HT1080 (cell line): ENCODE data around the gene SLC6A17. TPM values are rescaled to one million over a fixed set of nuclear protein-coding genes. Genes with fewer than 3 reads are reported as not detected.

Experiments used
- DNase-seq: peaks from one replicate; pipeline ENCODE4 v3.0.0-alpha.2; 2015; ENCODE audit warnings: low read depth
- total RNA-seq: library from RNA; depleted of rRNA; stranded (reverse); fragments of >200 nt; shearing (Covaris generic); gene quantifications from 2 replicates; pipeline ENCODE4 v1.2.3, GENCODE V29; 2014

Gene SLC6A17
- total RNA-seq, 1 experiment from 2014 or later, result not detected

DNA sequence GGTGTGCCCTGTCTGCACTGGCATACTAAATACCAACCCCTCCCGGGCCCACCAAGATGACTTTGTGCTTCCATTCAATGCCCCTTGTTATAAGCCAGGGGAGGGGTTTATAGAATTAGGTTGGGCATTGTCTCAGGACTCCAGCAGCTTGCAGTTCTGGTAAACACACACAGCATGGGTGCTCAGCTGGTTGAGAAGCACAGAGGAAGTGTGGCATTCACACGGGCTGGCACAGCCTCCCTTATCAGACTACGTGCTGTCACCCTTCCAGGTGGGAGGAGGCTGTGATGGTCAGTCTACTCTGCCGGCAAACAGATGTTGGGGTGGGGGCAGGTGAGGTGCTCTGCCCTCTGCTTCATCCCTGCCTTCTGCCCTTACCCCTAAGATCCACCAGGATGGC lies 15.0 kb upstream of the SLC6A17 start:
- DNase-seq, result no peak

DNA sequence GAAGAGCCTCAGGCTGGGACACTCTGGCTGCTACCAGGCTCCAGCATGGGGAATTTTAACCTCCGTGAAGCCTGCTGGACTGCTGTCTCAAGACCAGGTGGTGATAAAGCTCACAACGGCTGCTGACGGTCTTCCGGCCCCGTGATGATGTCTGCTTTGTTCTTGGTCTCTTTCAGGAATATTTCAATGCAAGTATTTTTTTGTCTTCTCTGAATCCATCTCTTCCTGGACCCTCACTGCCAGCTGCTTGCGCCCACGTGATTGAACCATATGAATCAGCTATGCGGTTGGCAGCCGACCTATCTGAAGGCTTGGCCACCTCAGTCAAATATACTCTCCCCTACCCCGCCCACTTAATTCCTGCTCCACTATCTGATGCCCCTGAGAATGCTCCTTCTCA lies 14.6 kb upstream of the SLC6A17 start:
- peak; percentile 38 for DNase-seq

DNA sequence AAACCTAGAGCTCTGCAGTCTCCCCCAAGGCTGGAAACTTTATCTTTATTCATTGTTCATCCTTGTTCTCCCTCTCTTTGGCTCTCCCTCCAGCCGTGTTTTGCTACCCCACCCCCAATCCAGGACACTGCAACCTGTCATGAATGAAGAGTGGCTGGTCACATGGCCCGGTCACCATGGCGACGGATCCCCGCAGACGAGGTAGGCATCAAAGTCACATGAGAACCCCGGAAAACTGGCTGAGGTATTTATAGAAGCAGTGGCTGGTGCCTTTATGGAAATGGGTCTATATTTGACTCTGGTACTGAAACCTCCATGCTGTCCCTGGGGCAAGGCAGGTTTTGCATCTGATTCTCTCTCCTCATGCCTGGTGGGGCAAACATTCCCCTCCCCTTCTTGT lies 13.4 kb upstream of the SLC6A17 start:
- DNase-seq, result no peak

DNA sequence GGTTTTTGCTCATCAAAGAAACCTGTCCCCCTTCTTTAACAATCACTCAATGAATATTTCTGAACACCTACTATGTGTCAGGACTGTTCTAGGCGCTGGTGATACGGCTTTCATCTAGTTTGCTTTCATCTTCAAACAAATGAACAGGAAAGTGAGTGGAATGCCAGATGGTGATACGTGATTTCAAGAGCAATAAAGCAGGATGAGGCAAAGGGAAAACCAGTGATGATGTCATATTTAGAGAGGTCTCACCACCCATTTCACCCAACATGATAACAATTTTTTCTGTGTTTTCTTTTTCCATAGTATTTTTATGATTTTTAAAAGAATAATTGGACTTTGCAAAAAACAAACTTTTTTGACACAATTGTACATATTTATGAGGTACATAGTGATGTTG lies 11.3 kb upstream of the SLC6A17 start:
- no peak for DNase-seq

DNA sequence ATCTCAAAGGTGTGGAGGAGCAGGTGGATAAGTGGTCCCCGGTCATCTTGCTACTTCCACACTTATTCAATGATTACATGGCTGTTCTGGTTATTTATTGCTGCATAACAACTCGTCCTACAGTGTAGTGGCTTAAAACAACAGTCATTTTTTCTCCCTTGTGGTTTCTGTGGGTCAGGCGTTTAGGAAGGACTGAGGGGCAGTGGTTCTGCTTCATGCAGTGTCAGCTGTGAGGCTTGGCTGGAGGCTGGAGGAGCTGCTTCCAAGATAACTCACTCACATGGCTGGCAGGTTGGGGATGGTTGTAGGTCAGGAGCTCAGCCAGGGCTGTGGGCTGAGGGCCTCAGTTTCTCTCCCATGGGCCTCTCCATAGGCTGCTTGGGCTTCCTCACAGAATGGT lies 5.9 kb upstream of the SLC6A17 start:
- no peak for DNase-seq

DNA sequence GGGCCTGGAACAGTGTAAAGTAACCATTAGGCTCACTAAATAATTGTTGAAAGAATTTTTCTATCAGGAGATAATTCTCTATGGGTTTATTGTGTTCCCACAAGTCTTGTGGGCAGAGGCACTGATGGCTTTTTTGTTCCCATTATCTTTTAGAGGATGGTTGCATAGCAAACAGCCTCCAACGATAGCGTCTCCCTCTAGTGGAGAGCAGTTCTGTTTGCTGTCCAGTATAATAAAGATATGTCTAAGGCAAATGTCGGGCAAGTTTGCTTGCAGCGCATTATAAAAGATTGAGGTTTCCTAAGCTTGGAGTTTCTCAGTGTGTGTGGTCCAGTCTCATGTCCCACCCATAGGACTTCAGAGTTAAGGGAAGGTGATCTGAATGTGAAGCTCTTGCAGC lies 1.3 kb upstream of the SLC6A17 start:
- DNase-seq, result no peak

DNA sequence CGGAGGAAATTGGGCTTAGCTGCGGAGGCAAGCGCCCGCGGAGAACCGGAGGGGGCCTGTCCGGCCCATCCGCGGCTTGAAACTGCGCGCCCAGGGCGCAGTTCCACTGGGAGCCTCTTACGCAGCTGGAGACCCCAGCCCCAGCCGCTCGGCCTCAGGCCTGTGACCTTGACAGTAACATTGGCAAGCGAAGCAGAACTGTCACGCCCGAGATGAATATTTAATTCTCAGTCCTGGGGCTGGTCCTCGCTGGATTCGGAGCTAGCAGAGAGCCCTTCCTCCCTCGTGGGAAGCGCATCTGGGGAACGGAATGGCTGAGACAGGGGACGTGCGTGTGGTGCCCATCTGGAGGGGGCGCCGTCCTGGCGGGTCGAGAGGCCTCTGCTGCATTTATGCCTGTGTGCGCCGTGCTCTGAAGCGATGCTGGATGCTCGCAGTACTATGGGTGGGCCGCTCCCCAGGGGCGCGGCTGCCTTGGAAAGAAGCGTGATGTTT lies 928 bp downstream of the SLC6A17 start:
- no peak for DNase-seq

DNA sequence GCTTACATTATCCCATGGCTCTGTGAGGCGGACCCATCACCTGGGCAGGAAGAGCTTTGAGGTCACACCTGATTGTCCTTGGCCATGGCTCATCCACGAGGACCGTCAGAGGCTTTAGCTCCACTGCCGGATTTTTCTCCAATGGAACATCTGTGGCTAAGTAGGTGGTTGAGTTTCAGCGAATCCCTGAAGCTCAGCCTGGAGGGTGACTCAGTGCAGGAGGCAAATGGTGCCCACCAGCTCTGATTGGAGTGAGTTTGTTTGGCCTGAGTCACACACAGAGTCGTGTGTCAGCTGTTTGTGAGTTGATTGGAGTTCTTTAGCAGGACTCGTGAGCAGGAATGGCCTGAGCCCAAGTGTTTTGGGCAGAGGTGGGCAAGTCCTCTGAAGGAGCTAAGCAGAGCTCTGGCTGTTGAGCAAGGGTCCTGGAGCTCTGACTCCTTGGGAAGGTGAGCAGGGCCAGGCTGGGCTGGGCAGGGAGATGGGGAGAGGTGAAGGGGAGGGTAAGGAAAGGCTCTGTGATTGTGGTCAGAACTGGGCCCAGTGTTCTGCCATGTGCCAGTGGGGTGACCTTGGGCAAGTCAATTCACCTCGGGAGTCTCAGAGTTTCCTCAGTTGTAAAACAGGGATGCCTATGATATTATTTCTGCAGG lies 2.0 kb downstream of the SLC6A17 start:
- DNase-seq, result peak; percentile 73

DNA sequence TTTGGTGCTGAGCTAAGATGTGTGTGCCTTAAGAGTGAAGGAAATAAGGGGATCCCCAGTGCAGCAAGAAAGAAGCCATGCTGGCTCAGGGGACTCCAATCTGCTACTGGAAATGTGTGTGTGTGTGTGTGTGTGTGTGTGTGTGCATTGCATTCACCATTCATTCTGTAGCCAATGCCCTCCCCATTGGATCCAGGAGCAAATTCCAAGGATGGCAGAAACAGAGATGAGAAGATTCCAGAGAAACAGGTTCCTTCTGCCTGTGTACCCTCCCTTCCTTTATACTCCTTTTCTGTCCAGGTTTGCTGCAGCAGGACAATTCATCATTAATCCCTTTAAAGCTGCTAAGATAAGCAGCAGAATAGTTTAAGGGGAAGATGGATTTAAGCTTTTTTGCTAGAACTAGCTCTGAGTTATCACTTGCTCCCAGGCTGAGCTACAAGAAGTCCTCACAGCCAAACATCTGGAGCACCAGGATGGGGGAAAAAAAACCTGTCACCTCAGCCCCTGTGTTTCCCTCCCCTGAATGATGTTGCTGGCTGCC lies 3.2 kb downstream of the SLC6A17 start:
- DNase-seq, result no peak

DNA sequence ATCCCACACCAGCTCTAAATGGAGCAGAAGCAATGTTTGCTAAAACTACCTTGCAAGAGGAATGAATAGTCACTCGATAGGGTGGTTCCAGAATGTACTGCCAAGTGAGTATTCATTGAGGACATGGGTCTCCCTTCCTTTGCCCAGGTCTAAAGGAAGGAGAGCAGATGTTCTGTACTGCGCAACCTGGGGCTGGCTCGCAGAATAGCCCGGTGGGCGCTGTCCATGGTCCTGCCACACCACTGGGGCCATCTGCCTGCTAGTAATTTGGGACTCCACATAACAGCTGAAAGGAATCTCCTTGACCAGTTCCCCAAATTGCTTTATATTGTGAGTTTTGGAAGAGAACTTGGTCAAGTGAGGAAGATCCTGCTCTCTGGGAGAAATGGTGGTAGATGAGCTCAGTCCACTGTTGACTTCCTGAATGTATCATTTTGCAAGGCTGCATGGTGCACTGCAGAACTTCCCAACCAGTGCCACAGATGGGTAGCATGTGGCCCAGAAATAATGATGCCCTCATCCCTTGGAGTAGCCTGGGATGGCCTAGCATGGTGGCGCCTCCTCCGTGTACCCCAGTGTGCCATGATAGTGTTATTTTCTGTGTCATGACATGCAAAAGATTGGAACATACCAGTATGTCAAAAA lies 5.7 kb downstream of the SLC6A17 start:
- peak; percentile 46 for DNase-seq

DNA sequence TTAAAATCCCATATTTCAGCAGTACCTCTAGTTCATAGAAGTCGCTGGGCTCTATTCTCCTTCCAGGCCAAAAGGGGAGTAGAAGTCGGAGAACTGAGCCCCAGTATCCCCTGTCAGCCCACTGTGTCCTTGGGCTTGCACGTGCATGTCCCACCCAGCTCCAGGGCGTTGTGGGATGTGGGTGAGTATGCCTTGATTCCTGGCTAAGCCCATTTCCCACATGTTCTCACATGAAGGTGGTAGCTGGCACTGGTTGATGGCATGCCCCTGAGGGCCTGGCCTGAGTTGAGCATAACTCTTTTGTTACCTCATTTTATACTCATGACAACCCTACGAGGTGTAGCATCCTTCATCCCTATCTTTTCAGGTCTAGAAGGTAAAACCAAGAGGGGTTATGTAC lies 8.0 kb downstream of the SLC6A17 start:
- DNase-seq, result no peak

DNA sequence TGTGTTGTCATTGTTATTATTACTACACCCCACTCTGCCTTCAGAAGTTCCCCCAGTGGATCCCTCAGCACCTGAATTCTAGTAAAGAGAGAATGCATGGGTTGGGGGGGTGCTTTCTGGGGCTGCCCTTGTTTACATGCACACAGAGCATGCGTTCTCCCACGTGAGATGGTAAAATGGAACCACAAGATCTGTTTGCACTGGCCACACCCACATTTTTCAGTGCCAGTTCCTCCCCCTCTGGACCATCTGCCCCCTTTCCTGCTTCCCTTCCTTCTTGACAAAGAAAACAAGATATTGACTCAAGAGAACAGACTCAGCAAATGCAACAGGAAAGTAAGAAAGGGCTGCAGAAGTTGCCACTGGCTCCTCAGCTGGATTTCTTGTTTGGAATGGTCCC lies 8.9 kb downstream of the SLC6A17 start:
- DNase-seq, result no peak

DNA sequence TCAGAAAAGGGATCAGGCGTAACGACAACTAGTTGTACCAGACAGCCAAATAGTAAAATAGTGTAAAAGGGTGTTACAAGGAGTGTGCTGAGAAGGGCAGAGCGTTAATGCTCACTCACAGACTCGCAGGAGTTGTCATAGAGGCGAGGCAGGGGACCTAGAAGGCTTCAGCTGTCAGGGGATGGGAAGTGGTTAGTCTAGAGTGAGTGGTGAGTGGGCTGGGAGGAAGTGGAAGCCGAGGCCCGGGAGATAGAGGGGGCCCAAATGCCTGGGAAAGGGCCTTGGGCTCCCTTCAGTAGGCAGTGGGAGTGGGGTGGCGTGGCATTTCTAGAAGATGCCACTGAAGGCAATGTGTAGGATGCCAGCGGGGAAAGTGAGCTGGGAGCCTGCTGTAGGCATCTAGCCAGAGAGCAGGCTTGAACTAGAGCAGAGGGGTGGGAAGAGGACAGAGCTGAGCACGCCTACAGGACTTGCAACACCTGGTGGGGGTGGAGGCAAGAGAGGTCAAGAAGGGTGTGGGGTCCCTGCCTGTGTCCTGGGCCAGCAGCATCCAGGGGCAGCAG lies 10.3 kb downstream of the SLC6A17 start:
- DNase-seq, result no peak

DNA sequence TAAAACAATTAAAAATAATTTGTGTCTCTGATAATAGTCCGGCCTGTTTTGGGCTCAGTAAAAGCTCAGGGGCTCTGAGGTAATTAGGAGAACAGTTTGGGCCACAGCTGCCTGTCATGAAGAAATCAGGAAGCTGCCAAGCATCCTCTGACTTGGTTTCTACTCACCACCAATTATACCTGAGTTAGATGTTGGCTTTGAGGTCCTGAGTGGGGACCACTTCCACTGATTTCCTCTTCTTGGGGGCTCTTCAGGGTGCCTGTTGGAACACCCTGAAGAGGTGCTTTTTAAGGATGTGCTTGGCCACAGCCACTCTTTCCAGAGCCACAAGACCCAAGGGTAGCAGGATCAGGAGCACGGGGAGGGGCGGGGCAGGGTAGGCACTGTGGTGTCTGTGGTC lies 10.9 kb downstream of the SLC6A17 start:
- DNase-seq, result no peak

DNA sequence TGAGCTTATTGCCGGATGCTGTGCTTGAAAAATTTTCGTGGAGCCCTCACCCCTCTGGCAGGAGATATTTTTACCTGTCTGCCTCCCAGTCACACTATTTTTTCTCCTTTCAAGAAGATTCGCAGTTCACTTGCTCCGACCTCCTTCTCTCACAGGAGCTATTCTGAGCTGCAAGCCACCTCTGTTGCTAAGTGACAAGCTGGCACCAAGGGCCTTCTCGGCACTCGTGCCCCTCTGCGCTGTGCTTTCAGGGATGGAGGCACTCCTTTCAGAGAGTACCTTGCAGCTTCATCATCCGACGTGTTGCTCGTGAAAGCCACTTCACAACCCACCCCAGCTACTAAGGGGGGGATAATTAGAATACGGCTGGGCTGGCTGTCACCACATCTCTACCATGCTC lies 11.6 kb downstream of the SLC6A17 start:
- no peak for DNase-seq

DNA sequence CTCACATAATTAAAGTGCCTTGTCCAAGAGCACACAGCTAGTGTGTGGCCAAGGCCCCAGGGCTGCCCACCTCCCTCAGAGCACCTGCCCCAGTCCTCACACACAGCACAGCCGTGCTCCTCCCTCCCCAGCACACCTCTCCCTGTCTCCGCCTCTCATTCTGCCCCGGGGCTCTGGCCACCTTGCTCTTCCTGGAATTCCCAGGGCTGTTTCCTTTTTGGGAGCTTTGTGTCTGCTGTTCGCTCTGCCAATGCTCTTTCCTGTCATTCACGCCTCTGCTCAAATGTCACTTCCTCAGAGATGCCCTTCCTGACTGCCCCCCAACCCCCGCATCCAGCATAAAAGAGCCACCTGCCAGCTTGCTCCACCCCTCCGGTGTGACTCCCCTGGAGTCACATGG lies 13.3 kb downstream of the SLC6A17 start:
- no peak for DNase-seq

DNA sequence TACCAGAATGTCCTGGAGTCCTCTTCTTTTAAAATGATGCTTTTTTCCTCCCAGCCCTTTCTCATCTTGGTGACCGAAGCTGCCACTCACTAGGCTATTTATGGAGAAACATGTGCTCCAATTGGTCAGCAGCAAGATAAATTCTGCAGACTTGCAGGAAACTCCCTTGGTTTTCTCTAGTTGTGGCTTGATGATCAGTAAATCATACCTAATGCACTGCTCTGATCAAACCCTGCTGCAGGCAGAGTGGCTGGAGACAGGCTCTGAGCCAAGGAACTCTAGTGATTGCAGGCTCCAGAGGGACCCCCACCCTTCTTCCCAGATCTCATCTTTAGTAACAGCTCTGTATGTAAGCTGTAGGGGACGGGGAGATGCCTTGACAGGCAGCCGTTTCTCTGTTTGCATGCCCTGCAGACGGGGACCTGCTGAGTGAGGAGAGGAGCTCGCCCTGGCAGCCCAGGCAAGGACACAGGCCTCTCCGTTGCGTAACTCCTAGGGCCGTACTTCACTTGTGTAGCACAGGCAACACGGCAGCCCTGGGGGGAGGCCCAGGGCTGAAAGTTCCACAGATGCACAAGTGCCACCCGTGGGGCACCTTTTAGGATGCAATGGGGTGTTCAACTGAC lies 14.5 kb downstream of the SLC6A17 start:
- no peak for DNase-seq

DNA sequence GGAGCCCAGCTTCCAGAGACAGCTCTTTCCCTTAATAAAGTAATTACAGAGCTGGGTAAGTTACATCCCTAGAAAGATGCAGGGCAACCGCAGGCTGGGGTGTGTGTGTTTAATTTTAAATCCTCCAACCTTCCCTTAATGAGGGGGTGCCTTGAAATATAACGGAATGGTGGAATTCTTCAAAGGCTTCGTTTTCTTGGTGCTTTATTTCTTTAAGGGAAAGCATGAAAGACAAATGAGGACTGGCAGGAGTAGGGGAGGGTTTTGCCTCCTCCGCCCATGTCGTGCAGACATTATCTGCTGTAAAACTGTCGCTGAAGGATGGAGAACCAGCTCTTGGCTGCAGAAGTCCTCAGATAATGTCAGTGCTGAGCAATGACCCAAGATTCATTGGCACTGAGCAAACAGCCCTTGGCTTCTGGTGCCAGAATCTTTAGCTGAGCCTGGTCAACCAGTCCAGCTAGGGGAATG lies 15.5 kb downstream of the SLC6A17 start:
- DNase-seq, result no peak

DNA sequence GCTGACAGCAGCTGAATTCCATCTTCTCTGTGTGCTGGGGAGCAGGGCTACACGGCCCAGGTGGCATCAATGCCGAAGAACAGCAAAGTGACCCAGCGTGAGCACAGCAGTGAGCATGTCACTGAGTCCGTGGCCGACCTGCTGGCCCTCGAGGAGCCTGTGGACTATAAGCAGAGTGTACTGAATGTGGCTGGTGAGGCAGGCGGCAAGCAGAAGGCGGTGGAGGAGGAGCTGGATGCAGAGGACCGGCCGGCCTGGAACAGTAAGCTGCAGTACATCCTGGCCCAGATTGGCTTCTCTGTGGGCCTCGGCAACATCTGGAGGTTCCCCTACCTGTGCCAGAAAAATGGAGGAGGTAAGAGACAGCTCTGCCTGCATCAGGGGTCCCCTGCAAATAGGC lies 16.6 kb downstream of the SLC6A17 start:
- DNase-seq, result no peak

DNA sequence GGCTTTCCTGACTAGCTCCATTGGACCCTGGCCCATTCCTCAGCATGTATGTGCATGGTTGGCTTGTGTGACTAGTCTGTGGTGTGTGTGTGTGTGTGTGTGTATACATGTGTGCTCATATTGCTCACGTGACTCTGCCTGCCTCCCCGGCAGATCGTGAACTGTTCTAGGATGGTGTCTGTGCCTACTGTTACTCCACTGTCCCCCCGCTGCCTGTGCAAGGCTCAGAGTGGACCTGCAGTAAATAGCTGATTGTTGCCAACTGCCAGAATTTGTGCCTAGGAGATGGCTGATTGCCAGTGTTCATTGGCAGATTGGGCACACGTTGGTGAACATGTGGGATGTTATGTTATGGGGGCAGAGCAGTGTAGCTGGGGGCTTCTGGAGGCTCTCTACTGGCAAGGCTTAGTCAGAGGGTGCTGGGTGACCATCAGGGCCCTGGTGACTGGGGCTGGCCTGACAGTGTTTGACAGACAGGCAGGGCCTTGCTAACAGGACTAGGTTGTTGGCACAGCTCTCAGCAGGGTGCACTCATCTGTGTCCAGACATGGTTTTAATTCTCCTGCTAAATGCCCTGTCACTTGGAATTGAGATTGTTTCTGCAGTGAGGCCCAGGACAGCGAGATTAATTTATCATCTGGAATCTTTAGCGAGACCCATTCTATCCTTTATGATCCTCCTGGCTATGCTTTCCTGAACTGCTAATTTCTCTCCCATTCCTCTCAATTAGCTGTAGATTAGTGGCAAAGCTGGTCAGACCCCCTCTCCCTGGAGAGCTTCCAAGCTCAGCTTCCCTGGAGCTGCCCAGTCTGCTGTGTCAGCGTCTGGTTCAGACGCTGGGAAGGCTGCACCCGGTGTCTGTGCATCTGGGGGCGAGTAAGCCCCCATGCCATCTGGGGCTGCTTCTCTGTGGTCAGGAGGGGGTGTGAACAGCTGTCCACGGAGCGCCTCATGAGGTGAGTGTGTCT lies 20.8 kb downstream of the SLC6A17 start:
- no peak for DNase-seq

DNA sequence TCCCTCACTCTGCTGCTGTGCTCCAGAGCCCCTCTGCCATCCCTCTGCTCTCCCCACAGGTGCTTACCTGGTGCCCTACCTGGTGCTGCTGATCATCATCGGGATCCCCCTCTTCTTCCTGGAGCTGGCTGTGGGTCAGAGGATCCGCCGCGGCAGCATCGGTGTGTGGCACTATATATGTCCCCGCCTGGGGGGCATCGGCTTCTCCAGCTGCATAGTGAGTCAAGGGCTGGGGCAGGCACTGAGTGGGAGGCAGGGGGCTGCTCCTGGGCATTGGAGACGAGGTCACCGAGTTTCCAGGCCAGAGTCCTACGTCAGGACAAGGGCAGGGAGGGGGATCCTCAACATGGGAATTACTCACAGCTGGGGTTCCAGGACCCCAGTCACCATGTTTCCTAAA lies 21.7 kb downstream of the SLC6A17 start:
- DNase-seq, result no peak
